Spleen (tissue), 11 donors: ENCODE measurements around the gene NOXA1. TPM values are rescaled to one million over a fixed set of nuclear protein-coding genes. Genes with fewer than 3 reads are reported as not detected.

Source experiments
- DNase-seq: peaks from one replicate; pipeline ENCODE4 v3.0.0-alpha.2; 2020
- H3K27ac ChIP-seq, 8 donors: fragments of 200-600 bp; sonication (generic) in 7 of 8; 1 replicate in 4 of 8; 2 replicates in 4 of 8; pipeline versions ENCODE4 v1.5.0 to v1.8.0; 2016 to 2021; ENCODE audit warnings: inconsistent platforms in 4 of 8, mild to moderate bottlenecking in 4 of 8, moderate library complexity in 1 of 8
- H3K27me3 ChIP-seq, 7 donors: fragments of 200-600 bp; sonication (generic) in 6 of 7; replicated peaks in 1 of 7; 1 replicate in 4 of 7; 2 replicates in 3 of 7; pipeline versions ENCODE4 v1.5.0 to v1.8.0; 2016 to 2021; ENCODE audit warnings: inconsistent platforms in 3 of 7, mild to moderate bottlenecking in 1 of 7
- H3K36me3 ChIP-seq, 6 donors: fragments of 200-600 bp; sonication (generic) in 5 of 6; 1 replicate in 4 of 6; 2 replicates in 2 of 6; pipeline versions ENCODE4 v1.5.0 to v1.8.0; 2016 to 2021; ENCODE audit warnings: inconsistent platforms in 2 of 6
- H3K4me1 ChIP-seq, 6 donors: fragments of 200-600 bp; sonication (generic) in 5 of 6; 1 replicate in 3 of 6; 2 replicates in 3 of 6; pipeline versions ENCODE4 v1.5.0 to v1.8.0; 2016 to 2021; ENCODE audit warnings: inconsistent platforms in 3 of 6
- H3K4me3 ChIP-seq, 8 donors: fragments of 200-600 bp; sonication (generic) in 7 of 8; 1 replicate in 4 of 8; 2 replicates in 4 of 8; pipeline versions ENCODE4 v1.5.0 to v1.8.0; 2016 to 2021; ENCODE audit warnings: inconsistent platforms in 4 of 8, mild to moderate bottlenecking in 4 of 8, moderate library complexity in 2 of 8
- H3K9me3 ChIP-seq, 8 donors: fragments of 200-600 bp; sonication (generic) in 7 of 8; 1 replicate in 4 of 8; 2 replicates in 4 of 8; pipeline versions ENCODE4 v1.5.0 to v1.8.0; 2016 to 2021; ENCODE audit warnings: inconsistent platforms in 4 of 8
- POLR2A ChIP-seq, 3 donors: fragments of 450-650 bp; IDR thresholded peaks; one replicate each; pipeline ENCODE4 v1.5.1; 2017; ENCODE audit warnings: antibody characterized with exemption in 3 of 3, mild to moderate bottlenecking in 1 of 3
- POLR2AphosphoS5 ChIP-seq, 3 donors: sonication (generic); formaldehyde crosslinking; IDR thresholded peaks; one replicate each; pipeline ENCODE4 v1.5.1; 2017; ENCODE audit warnings: antibody characterized with exemption in 3 of 3
- WGBS, 5 donors: extraction: QIAGEN DNeasy Blood & Tissue Kit in 3 of 5; methylation state at CpG; one replicate each; pipeline versions ENCODE4 v1.1.5 to v1.1.7; 2013 to 2018; 5-methylcytosine and 5-hydroxymethylcytosine counted together
- intact Hi-C: fragments of 100-400 bp; cut with DNase I; formaldehyde crosslinking; loops from one replicate; pipeline ENCODE4 v1.15.0; 2023; ENCODE audit warnings: low total_unique reads
- polyA plus RNA-seq, 3 donors: library from polyadenylated mRNA; stranded (reverse); fragments of 200-250 nt; gene quantifications; one replicate each; pipeline ENCODE4 v1.2.1, GENCODE V29; 2013
- total RNA-seq, 7 donors: library from RNA; depleted of rRNA in 3 of 7; stranded (reverse); fragments of >200 nt in 3 of 7; fragmentation: NEBNext Ultra II Directional in 4 of 7; extraction: Animal tissue kit (Norgen Biotek cat#: 25700) in 4 of 7; gene quantifications; one replicate each; pipeline versions ENCODE4 v1.1.0 to v1.2.1, GENCODE V29; 2016 to 2021
- TF ChIP-seq, protein P1 (sequence below), 11 experiments: fragments of 200-600 bp in 7 of 11; fragments of 450-650 bp in 4 of 11; sonication (generic) in 4 of 11; IDR thresholded peaks in 8 of 11; conservative IDR thresholded peaks in 3 of 11; 1 replicate in 7 of 11; 2 replicates in 4 of 11; pipeline versions ENCODE4 v1.4.0 to v1.8.0; 2016 to 2021; ENCODE audit warnings: antibody characterized with exemption in 11 of 11, inconsistent platforms in 4 of 11, mild to moderate bottlenecking in 1 of 11
- donor health status: healthy with polysubstance abuse.
- donor health status: DM: no; HTN: no; CAD: no; lungs with moderate emphysema.
- donor health status: DM: no; HTN: no; CAD: no.
- donor health status: Bipolar disorder and iron deficiency.
- donor health status: healthy.
- donor health status: DM: no; HTN: no; CAD: no.
- donor health status: DM: yes; HTN: yes; CAD: no.

The NOXA1 gene
- total and polyA plus RNA-seq, 10 donors: 1.9 to 15.0 (median 5.9) TPM

DNA sequence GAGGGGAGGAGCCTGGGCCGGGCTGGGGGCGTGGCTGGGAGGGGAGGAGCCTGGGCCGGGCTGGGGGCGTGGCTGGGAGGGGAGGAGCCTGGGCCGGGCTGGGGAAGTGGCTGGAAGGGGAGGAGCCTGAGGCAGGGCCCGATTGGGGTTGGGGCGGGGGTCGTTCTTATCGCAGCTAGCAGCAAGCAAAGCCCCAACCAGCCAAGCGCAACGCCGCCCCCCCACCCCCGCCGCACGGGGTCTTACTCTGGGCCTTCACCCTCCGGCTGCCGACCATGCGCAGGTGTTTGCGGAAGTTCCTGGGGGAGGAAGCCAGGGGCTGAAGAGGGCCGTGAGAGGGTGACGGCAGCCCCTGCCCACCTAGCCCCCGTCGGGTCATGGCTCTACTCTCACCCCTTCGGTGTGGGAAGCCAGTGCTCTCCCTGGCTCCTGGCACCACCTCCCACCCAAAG is 31.0 kb downstream of the NOXA1 start:
- Histone ChIP-seq H3K27ac (peak overlapping the region; percentile 27 to 88 (median 80)), H3K9me3 (no peaks in the 10 kb centered on the region), H3K36me3 (peaks cover 0 to 45% (median 3%) of the 10 kb centered on the region in 6 donors), H3K4me1 (peaks cover 20 to 70% (median 46%) of the 10 kb centered on the region in 6 donors), H3K4me3 (peak overlapping the region; percentile 16 to 71 (median 43)), H3K27me3 (peaks cover 0 to 9% (median 0%) of the 10 kb centered on the region in 7 donors)
- intact Hi-C loops: no loop called here
- TF ChIP-seq POLR2A (IDR thresholded peaks at IDR 0.05) (peak in 1 of 3 donors; percentile 28), POLR2AphosphoS5 (IDR thresholded peaks at IDR 0.05) (peak in 1 of 3 donors; percentile 77)
- TF ChIP-seq, protein P1, sequence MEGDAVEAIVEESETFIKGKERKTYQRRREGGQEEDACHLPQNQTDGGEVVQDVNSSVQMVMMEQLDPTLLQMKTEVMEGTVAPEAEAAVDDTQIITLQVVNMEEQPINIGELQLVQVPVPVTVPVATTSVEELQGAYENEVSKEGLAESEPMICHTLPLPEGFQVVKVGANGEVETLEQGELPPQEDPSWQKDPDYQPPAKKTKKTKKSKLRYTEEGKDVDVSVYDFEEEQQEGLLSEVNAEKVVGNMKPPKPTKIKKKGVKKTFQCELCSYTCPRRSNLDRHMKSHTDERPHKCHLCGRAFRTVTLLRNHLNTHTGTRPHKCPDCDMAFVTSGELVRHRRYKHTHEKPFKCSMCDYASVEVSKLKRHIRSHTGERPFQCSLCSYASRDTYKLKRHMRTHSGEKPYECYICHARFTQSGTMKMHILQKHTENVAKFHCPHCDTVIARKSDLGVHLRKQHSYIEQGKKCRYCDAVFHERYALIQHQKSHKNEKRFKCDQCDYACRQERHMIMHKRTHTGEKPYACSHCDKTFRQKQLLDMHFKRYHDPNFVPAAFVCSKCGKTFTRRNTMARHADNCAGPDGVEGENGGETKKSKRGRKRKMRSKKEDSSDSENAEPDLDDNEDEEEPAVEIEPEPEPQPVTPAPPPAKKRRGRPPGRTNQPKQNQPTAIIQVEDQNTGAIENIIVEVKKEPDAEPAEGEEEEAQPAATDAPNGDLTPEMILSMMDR (IDR thresholded peaks at IDR 0.05 in 8 of 11, conservative IDR thresholded peaks at IDR 0.05 in 3 of 11): peak in 1 of 11 experiments; percentile 23
- DNase-seq: peak; percentile 92
- WGBS, 5 donors: 7 to 17% (median 11%) methylated on average over 15 to 22 of the region's 24 CpGs; no CpG with 5 or more reads in 1 of the 5 donors

DNA sequence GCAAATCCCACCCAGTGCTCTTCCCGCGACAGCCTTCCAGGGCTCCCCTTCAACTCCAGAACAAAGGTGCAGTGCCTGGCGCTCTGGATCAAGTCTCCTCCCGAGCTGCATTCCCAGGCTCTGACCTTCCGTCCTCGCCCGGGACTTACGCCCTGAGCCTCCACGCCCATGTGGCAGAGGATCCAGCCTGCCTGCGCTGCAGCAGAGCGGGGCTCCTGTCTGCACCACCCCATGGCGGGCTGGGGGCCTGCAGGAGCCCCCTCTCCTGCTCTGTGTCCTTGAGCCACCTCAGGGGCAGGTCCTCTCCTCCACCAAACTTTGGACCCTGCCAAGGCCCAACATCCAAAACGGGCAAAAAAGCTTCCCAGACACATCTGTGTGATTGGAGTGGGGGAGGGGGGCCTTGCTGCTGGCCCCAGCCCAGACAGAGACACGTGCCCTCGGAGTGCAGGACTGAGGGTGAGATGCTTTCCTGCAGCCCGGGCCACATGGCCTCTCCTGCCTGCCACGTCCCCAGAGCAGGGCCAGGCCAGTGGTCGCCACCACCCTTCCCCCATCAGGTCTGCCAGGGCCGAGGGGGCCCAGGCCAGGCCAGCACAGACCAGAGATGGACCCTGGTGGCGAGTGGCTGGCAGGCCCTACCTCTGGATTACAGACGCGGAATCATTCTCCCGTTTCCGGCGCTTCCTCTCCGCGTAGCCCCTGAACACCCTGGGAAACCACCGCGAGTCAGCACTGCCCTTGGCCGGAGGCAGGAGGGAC is 31.6 kb downstream of the NOXA1 start:
- intact Hi-C loops: no loop called here
- peaks cover 0 to 39% (median 0%) of the 10 kb centered on the region in 6 donors for H3K36me3 ChIP-seq
- peak overlapping the region; percentile 16 to 71 (median 43) for H3K4me3 ChIP-seq
- H3K4me1 ChIP-seq: peaks cover 26 to 75% (median 51%) of the 10 kb centered on the region in 6 donors
- DNase-seq: peak; percentile 84
- H3K27me3 ChIP-seq: peaks cover 0 to 9% (median 0%) of the 10 kb centered on the region in 7 donors
- H3K9me3 ChIP-seq: no peaks in the 10 kb centered on the region
- peak overlapping the region; percentile 27 to 88 (median 80) for H3K27ac ChIP-seq
- 52 to 70% (median 63%) methylated on average over 25 to 30 of the region's 30 CpGs for WGBS, 5 donors
- TF ChIP-seq, protein P1 (IDR thresholded peaks at IDR 0.05 in 8 of 11, conservative IDR thresholded peaks at IDR 0.05 in 3 of 11): no peak
- peak in 2 of 3 donors; percentile 23 to 64 for TF ChIP-seq POLR2AphosphoS5 (IDR thresholded peaks at IDR 0.05)

DNA sequence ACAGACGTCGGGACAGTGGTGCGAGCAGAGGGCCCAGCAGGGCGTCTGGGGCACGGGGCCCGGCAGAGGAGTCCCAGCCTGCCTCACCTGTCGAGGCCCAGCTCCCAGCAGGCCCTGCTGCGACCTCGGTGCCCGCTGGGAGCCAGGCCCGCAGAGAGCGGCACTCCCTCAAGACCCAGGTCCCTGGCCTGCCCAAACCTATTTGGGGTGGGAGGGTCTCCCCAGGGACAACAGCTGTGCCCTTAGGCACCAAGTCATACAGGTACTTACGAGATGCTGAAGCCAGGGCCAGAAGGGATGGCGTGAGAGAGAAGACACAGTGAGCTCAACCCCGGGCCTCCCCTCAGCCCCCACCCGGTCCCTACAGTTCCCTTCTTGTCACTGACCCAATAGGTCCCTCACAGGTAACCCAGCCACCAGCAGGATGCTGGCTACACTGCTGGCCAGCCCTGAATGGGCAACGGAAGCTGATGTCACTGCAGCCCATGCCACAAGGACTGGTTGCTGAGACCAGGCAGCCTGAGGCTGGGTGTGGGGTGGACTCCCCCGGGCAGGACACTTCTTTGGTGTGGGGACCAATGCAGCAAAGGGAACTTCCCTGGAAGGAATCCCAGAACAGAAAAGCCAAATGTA is 32.3 kb downstream of the NOXA1 start:
- no peak overlapping the region for H3K4me3 ChIP-seq
- peaks cover 0 to 37% (median 0%) of the 10 kb centered on the region in 6 donors for H3K36me3 ChIP-seq
- H3K27ac ChIP-seq: peak overlapping the region in 6 of 8 donors; percentile 27 to 88 (median 86)
- peak; percentile 80 for DNase-seq
- 73 to 92% (median 89%) methylated on average over 7 to 18 of the region's 18 CpGs for WGBS, 5 donors
- intact Hi-C loops: no loop called here
- H3K27me3 ChIP-seq: peaks cover 0 to 9% (median 0%) of the 10 kb centered on the region in 7 donors
- TF ChIP-seq, protein P1 (IDR thresholded peaks at IDR 0.05 in 8 of 11, conservative IDR thresholded peaks at IDR 0.05 in 3 of 11): no peak
- peak in 1 of 3 donors; percentile 33 for TF ChIP-seq POLR2AphosphoS5 (IDR thresholded peaks at IDR 0.05)
- H3K9me3 ChIP-seq: no peaks in the 10 kb centered on the region
- H3K4me1 ChIP-seq: peaks cover 29 to 78% (median 58%) of the 10 kb centered on the region in 6 donors
